Skin of body (tissue), 2 donors: ENCODE results near the gene SLC12A7. TPM values are rescaled to one million over a fixed set of nuclear protein-coding genes. Genes with fewer than 3 reads are reported as not detected.
"Not testable (repeated sequence)": the region's sequence is repeated elsewhere in the genome, so short reads cannot be mapped to it uniquely, and the experiment has no call there.

ENCODE experiments used
- DNase-seq: peaks from one replicate; lab custom pipeline; 2025; lab: John Stamatoyannopoulos, UW
- total RNA-seq: library from RNA; depleted of rRNA; stranded (reverse); fragments of >200 nt; gene quantifications from one replicate; pipeline ENCODE4 v1.2.3, GENCODE V29; 2014

Gene SLC12A7
- total RNA-seq = 13.7 TPM

- DNase-seq = no peak
Measured at GRCh38 chr5:1111727-1112289, at the start of gene SLC12A7. Gene SLC12A7, minus strand, starts transcription at chr5:1112063. Its CDS starts 72 bp downstream, at chr5:1111991.

GRCh38 chr5:1161108-1161832, 49.4 kb upstream of the SLC12A7 start:
- no peak for DNase-seq

GRCh38 chr5:1159774-1160406, 48.0 kb upstream of the SLC12A7 start:
- DNase-seq = no peak

- DNase-seq = no peak
Measured at GRCh38 chr5:1159341-1159675, 47.4 kb upstream of the SLC12A7 start.

GRCh38 chr5:1158647-1159340, 46.9 kb upstream of the SLC12A7 start:
- no peak for DNase-seq

- not testable (repeated sequence) for DNase-seq
Measured at GRCh38 chr5:1157461-1157986, 45.7 kb upstream of the SLC12A7 start.

- DNase-seq = no peak
Measured at GRCh38 chr5:1156754-1157460, 45.0 kb upstream of the SLC12A7 start.

- no peak for DNase-seq
Measured at GRCh38 chr5:1156033-1156753, 44.3 kb upstream of the SLC12A7 start.

GRCh38 chr5:1155191-1156032, 43.5 kb upstream of the SLC12A7 start:
- DNase-seq = no peak

GRCh38 chr5:1153428-1153827, 41.6 kb upstream of the SLC12A7 start:
- DNase-seq = no peak

- DNase-seq = no peak
Measured at GRCh38 chr5:1152771-1153282, 41.0 kb upstream of the SLC12A7 start.

GRCh38 chr5:1152156-1152555, 40.3 kb upstream of the SLC12A7 start:
- DNase-seq = no peak

- DNase-seq = no peak
Measured at GRCh38 chr5:1151316-1151715, 39.5 kb upstream of the SLC12A7 start.

GRCh38 chr5:1150866-1151265, 39.0 kb upstream of the SLC12A7 start:
- no peak for DNase-seq

GRCh38 chr5:1144638-1145396, 33.0 kb upstream of the SLC12A7 start:
- no peak for DNase-seq

- DNase-seq = no peak
Measured at GRCh38 chr5:1144089-1144488, 32.2 kb upstream of the SLC12A7 start.

- no peak for DNase-seq
Measured at GRCh38 chr5:1143670-1143951, 31.7 kb upstream of the SLC12A7 start.

- DNase-seq = no peak
Measured at GRCh38 chr5:1142886-1143669, 31.2 kb upstream of the SLC12A7 start.
